GM18951 (cell line): ENCODE measurements around the gene SLC39A3.

Experiments
- POLR2A ChIP-seq: IDR thresholded peaks from 4 replicates; pipeline ENCODE4 v1.6.1; 2011; ENCODE audit warnings: mild to moderate bottlenecking; ENCODE audit not compliant: insufficient read length, insufficient read depth; ENCODE audit errors: extremely low read depth
- in situ Hi-C: fragments of 300-500 bp; cut with MboI; formaldehyde crosslinking; loops from one replicate; pipeline ENCODE4 v1.12.0; 2022; ENCODE audit warnings: low sequenced_read_pairs, mixed read lengths, inconsistent platforms; ENCODE audit not compliant: unreplicated experiment

The SLC39A3 gene

DNA sequence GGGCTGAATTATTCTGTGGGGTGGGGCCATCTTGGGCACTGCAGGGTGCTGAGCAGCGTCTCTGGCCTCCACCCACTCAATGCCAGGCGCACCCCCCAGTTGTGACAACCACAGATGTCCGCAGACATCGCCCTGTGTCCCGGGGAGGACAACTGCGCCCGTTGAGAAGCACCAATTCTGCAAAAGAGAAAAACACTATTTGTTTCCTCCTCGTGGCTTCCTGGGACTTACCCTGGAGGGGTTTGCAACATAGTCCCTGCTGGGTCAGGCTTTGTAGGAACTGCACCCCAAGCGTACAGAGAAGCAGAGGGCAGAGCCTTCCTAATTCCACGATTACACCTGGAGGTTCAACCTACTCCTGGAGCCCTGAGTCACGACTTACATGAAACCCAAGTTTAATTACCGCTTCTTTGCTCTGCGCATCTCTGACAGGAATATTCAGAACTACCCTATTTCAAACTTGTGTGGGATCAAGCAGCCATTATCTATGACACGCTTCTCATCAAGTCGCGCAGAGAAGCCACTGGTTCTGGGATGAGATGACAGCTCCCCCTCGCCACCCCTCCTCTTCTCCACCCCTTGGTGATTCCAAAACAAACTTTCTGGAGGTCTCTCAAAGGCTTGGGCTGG, 11.1 kb upstream of the SLC39A3 start:
- TF ChIP-seq POLR2A, result no peak
- in situ Hi-C loops, result no loop called here

DNA sequence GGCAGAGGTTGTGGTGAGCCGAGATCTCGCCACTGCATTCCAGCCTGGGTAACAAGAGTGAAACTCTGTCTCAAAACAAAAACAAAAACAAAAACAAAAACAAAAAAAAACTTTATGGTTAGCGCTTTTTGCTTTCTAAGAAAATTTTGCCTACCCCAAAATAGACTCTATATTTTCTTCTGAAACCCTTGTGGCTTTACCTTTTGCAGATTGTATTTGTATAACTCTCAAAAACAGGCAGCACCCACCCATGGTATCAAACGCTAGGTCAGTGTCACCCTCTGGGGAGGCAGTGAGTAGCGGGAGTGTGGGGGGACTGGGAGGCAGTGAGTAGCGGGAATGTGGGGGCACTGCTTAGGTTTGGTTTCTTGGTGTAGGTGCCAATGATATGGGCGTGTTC, 7.5 kb upstream of the SLC39A3 start:
- no peak for TF ChIP-seq POLR2A
- in situ Hi-C loops, result loop anchor here (5.0 kb wide), 1 partner anchor 100 kb away; no protein-coding TSS in a partner anchor

DNA sequence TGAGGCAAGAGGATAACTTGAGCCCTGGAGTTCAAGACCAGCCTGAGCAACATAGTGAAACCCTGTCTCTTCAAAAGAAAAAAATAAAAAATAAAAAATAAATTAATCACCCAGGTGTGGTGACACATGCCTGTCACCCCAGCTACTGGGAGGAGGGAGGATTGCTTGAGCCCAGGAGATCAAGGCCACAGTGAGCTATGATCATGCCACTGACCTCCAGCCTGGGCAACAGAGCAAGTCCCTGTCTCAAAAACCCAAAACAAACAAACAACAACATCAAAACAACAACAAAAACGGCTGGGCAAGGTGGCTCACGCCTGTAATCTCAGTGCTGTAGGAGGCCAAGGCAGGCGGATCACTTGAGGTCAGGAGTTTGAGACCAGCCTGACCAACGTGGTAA, 4.3 kb upstream of the SLC39A3 start:
- TF ChIP-seq POLR2A, result no peak
- in situ Hi-C loops, result no loop called here

DNA sequence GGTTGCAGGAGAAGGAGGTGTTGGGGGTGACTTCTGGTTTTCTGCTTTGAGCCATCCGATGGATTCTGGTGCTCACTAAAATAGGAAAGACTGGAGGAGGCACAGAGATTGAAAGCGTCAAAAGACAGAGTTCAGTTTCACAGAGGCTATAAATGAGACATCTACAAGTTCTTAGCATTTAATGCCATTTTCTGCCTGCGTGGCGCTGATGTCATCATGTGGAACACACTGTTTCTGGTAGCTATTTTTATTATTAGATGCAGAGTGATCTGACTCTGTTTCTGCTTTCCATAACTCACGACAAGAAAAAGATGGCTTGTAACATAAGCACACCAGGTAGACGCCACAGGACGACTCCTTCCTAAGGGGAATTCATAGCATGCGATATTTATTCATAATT, 3.3 kb upstream of the SLC39A3 start:
- TF ChIP-seq POLR2A, result no peak

DNA sequence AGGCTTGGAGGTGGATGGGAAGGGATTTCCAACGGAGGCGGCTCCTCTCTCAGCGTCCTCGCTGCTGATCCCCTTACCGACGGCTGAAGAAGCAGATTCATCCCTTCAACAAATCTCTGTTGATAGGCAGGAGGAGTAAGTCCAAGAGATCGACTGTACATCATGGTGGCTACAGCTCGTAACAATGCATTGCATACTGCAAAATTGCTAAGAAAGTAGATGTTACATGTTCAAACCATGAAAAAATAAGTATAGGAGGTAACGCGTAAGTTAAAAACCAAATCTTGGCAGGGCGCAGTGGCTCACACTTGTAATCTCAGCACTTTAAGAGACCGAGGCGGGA, 468 bp upstream of the SLC39A3 start:
- TF ChIP-seq POLR2A, result no peak
- in situ Hi-C loops, result no loop called here

More for the DNA sequence above, 3.3 kb upstream of the SLC39A3 start:
- in situ Hi-C loops, result no loop called here

DNA sequence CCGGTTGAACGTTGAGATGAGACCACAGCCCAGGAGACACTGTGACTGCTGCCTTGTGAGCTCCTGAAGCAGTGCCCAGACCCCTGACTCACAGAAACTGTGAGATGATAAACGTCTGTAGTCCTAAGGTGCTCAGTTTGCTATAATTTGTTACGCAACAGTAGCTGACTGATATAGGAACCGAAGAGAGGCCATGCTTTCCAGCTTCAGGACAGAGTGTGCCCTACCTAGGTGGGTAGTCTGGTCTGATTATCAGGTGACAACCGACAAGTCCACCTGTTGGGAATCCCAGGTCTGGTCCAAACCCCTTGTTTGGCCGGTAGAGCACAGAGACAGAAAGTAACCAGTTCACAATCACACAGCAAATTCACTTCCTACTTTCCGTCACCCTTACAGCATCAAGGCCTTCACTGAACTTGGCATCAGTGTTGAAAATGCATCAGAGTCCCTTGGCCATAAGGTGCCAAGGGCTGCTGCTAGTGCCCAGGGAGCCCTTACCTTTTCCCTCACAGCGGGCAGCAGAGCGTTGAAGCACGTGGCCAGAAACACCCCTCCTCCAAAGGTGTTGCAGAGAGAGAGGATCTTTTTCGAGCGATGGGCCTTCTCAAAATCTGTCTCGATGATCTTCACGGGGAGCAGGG, 3.1 kb downstream of the SLC39A3 start:
- TF ChIP-seq POLR2A, result no peak
- in situ Hi-C loops, result no loop called here

DNA sequence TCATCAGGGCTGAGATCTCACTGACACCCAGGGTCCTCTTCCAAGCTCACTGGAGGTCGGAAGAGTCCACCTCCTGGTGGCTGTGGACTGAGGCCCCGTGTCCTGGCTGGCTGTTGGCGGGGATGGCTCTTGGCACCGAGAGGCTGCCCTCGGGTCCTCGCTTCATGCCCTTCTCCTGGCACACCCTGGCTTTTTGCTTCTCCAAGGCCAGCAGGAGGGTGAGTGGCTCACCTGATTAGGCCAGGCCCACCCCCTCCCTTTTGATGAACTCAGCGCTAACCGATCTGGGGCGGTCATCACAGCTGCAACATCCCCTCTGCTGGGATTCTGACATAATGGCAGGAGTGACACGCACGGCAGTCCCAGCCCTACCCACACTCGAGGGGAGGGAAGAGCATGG, 4.4 kb downstream of the SLC39A3 start:
- TF ChIP-seq POLR2A, result no peak
- in situ Hi-C loops, result no loop called here

DNA sequence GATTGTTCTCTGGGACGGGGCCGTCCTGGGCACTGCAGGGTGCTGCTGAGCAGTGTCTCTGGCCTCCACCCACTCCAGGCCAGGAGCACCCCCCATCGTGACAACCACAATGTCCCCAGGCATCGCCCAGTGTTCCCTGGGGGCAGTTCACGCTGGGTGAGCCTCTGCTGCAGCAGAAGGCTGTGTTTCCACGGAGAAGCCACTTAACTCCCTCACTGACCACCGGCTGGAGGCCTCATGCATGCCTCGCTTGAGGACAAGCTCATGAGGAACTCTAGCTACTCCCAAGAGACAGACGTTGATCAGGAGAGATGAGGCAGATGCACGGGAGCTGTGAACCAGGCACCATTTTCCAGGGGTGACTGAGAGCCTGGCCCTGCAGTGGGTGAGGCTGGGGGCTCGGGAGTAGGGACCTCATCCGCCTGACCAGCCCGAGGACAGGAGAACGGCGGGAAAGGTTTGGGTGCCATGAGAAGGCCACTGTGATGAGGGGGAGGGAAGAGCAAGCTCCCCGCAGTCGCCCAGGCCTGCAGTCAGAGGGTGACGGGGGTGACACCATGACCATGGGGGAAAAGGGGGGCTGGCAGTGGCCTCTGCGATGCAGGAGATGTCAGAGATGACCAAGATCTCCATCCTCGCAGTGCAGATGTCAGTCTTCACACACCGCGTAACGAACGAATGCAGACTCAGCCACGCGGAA, 5.1 kb downstream of the SLC39A3 start:
- in situ Hi-C loops, result no loop called here
- no peak for TF ChIP-seq POLR2A

DNA sequence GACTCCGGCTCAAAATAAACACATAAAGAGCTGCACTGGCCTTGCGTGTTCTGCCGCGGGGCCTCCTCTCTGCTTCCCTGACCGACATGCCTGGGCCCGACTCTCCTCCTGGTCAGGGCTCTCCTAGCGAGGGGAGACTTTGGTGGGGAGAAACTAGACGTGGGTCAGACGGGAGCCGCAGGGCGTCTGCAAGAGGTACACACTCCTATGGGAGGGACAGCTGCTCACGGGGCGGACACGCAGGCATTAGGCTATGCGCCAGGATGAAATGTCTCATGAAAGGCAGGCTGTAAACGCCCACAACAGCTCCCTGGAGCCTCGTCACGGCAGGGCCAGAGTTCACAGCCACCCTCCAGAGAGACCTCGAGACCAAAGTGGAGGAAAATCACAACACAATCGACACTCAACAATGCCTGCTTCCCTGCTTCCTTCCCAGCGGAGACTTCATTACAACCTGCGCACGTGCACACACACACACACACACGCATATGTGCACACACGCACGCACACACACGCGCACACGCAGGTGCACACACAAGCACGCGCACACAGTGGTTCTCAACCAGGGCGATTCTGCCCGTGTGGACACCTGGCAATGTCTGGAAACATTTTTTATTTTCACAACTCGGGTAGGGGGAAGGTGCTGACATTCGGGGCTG, 5.8 kb downstream of the SLC39A3 start:
- in situ Hi-C loops, result no loop called here
- TF ChIP-seq POLR2A, result no peak

DNA sequence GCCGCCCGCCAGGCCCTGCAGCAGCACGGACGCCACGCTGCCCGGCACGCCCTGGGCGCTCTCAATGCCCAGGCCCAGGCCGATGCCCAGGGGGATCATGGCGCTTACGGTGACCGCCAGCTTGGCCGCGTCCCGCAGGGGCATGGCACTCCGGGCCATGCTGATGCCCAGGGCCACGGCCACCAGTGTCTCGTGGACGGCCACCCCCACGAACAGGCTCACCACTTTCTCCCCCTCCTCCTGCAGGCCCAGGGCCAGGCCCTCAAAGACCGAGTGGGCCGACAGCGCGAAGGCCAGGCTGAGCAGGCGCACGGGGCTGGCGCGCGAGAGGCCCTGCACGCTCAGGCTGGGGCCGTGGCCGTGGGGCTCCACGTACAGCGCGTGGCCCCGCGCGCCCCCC, 6.9 kb downstream of the SLC39A3 start:
- TF ChIP-seq POLR2A, result no peak
- in situ Hi-C loops, result no loop called here

DNA sequence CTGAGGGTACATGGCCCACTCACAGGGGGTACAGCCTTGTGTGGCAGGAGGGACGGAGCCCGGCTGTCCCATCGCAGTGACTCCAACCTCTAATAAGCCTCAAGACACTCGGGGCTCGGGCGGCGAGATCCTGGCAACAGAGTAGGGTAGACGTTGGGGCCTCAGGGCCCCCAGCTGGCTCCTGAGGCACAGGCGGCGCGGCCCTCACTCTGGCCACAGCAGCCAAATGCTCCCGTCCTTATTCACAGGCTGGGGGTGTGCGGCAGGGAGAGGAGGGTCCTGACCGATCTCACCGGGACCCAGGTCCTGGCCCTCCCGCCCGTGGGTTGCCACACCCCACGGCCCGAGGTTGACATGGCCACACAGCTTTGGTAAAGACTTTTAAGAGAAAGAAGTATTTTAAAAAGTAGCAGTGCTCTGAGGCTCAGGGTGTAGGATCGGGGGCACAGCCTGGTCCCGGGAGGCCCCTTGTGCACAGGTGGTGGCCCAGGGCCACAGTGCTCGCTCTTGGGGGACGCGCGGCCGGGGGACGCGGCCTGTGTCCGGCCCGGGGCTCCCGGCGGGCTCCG, 7.6 kb downstream of the SLC39A3 start:
- in situ Hi-C loops, result no loop called here
- TF ChIP-seq POLR2A, result no peak

DNA sequence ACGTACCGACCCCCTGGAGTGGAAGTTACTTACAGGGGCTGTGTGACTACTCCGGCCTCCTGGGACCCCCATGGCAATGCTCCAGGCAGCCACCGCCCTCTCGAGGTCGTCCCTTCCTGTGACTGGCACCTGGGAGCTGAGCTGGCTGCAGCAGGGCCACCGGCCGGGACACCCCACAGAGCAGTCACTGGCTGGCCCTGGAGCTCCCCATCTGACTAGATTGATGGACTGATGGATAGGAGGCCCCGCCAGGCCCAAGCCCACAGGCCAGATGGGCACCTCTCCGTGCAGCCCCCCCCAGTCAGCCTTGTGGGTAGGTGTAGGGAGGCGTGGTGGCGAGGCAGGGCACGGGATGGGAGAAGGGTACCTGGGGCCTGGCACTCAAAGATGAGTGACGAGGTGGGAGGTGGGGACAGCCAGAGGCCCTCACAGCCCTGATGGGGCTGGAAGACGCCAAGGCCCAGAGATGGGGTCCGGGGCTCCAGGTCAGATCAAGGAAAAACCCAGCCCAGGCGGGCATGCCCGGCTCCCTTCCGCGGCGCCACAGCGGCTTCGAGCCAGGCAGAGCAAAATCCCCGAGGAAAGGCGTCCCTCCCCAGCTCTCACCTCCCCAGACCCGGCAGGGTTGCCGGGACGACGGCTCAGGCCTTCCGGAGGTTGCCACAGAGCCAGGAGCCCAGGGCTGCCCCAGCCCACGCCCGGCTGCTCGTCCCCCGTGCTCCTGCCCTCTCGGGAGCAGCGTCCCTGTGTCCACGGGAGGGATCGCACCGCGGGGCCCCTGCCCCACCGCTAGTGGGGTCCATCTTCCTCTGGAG, 8.4 kb downstream of the SLC39A3 start:
- in situ Hi-C loops, result no loop called here
- TF ChIP-seq POLR2A, result no peak
